HG03354 (cell line): Measurements from ENCODE around the gene RFNG.
A peak's percentile ranks its signal among the peaks of the same experiment; 100 is the strongest.

Experiments used
- ATAC-seq: cut with Tn5 transposase; IDR thresholded peaks from one replicate; pipeline ENCODE4 v1.9.1; 2021; ENCODE audit warnings: mild to moderate bottlenecking; ENCODE audit not compliant: unreplicated experiment, poor library complexity, severe bottlenecking

Gene RFNG

DNA sequence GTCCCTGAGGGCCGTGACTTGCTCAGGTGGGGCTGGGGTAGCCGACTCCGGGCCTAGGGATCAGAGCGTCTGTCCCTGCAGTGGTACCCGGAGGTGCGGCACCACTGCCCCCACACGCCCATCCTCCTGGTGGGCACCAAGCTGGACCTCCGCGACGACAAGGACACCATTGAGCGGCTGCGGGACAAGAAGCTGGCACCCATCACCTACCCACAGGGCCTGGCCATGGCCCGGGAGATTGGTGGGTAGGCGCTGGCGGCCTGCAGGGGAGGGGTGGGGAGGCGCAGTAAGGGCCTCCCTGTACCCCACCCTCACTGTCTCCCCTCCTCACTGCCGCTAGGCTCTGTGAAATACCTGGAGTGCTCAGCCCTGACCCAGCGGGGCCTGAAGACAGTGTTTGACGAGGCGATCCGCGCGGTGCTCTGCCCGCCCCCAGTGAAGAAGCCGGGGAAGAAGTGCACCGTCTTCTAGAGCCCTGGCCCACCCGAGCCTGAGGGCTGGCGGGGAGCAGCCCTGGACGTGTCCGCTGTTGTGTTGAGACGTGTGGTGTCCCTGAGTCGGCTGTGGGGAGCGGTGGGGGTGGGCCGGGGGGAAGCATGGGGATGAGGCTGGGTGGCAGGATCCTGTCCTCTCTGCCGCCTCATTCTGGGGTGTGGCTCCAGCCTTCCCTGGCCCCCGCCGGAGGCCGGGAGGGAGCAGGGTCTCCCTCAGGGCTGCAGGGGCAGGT lies 18.1 kb downstream of the RFNG start:
- no peak for ATAC-seq

DNA sequence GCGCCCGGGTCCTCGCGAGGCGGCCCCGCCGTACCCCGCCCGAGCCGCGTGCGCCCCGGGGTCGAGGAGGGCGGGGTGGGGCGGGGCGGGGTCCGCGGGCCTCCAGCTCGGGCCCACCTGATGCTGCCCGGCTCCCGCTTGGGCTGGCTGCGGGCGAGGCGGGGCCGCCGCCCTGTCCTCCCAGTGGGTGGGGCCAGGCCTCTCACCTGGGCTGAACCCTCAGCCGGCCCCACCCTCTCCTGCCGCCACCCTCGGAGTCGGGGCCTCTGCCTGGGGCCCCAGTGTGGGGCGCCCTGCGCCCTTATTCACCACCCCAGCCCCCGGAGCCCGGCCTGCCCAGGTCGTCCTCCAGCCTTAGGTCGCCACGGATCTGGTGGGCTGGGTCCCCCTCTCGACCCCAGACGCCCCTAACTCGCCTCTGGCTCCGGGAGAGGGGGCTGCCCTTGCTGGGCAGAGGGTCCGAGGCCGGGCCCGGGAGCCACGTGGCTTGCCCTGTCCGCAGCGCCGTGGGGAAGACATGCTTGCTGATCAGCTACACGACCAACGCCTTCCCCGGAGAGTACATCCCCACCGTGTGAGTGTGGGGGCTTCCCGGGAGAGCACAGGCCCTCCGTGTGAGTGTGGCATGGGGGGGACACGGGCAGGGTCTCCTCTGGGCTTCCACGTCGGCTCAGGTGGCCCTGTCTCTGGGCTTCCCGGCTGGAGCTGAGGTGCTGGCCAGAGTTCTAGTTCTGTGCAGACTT lies 19.6 kb downstream of the RFNG start:
- no peak for ATAC-seq

DNA sequence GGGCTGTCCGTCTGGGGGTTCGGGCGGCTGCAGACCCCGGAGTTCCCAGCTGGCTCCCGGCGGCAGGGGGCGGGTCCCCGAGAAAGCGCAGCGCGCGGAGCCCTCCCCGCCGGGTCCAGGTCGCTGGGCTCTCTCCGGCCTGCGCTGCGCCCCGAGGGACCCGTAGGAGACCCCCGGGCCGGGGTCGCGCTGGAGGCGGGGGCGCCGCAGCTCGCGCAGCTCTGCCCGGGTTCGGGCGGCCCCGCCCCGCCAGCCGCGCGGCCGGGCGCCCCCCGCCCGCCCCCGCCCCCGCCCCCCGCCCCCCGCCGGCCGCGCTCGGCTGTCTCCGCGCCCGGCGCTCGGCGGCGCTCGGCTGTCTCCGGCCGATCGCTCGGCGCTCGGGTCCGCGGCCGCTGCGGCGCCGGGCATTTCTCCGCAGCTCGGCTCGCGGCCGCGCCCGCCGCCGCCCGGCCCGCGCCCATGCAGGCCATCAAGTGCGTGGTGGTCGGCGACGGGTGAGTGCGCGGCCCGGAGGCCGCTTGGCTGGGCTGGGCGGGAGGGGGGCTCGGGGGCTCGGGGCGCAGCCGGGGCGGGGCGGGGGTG lies 20.2 kb downstream of the RFNG start, which contains the start of gene RAC3:
Gene RAC3, plus strand, starts transcription at position 376 of the 582 bp plus-strand sequence. Its CDS starts 84 bp downstream, at position 460.
- no peak for ATAC-seq

DNA sequence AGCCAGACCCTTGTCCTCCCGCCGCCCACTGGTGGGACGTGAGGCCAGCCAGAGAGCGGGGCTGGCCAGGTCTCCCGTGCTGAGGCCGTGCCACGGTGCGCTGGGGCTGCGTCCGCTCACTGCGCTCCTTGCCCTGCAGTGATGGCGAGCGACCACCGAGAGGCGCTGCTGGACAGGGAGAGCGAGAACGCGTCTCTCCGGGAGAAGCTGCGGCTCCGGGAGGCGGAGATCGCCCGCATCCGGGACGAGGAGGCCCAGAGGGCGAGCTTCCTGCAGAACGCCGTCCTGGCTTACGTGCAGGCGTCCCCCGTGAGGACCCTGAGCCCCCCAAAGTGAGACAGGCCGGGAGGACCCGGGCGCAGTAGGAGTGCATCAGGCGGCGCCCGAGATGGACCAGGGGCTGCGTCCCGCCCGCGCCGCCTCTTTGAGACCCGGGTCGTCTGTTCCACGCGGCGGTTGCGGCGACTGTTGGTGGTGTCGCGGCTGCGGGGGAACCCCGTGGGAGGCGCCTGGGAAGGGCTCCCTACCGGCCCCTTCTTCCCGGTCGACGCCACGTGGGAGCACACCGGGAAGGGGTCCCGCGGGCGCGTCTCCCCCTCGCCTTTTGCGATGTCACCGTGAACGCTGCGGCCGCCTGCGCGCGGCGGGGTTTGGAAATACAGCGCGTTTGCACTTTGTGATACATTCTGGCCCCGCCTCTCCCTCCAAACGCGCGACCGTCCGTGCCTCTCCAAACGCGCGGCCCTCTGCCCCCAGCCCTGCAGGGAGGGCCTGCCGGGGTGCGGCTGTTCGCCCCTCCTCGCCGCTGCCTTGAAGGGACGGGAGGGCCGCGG lies 20.9 kb downstream of the RFNG start:
- ATAC-seq, result peak; percentile 55

DNA sequence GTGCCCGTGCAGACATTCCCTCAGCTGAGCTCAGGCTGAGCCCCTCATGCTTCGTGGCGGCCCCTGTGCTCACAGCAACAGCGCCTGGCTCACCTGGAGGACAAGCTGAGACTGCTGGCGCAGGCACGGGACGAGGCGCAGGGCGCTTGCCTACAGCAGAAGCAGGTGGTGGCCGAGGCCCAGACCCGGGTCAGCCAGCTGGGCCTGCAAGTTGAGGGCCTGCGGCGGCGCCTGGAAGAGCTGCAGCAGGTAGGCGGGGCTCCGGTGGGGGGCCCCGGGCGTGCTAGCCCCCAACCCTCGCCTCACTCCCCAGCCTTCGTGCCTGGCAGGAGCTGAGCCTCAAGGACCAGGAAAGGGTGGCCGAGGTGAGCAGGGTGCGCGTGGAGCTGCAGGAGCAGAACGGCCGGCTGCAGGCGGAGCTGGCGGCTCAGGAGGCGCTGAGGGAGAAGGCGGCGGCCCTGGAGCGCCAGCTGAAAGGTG lies 21.6 kb downstream of the RFNG start:
- ATAC-seq, result no peak

DNA sequence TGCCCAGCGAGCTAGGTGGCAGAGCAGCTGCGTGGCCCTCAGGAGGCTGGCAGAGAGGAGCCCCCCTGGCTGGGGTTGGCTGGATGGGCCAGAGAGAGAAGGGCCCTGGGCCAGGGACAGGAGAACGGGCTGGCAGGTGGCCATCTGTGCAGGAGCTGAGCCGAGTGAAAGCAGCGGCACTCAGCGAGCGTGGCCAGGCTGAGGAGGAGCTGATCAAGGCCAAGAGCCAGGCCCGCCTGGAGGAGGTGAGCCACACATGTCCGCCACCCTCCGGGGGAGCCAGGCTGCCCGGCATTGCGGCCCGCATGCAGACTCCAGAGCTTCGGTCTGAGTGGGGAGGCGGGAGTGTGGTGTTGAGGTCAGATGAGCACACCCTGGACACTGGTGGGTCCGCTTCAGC lies 22.2 kb downstream of the RFNG start:
- ATAC-seq, result no peak

DNA sequence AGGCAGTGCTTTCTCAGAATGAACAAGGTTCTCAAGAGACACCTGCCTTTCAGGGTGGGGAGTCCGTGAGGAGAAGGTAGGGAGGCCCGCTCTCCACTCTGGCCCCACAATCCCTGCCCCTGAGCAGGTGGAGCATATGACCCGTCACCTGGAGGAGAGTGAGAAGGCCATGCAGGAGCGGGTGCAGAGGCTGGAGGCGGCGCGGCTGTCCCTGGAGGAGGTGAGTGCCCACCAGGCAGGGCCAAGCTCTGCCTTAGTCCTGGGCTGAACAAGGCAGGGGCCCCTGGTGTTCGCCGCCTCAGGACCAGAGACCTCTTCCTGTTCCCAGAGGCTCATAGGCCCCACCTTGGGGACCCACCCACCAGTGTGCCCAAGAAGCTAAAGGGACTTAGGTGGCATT lies 22.6 kb downstream of the RFNG start:
- no peak for ATAC-seq

DNA sequence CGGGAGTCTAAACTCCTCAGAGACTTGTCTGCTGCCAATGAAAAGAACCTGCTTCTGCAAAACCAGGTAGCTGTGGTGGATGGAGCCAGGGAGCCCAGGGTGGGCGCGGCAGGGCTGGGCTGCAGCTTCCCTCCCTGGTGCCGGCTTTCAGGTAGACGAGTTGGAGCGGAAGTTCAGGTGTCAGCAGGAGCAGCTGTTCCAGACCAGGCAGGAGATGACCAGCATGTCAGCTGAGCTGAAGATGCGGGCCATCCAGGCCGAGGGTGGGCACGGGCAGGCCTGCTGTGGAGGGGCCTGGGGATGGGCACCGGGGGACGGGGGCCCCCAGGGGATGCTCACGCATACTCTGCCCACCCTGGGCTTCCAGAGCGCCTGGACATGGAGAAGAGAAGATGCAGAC lies 23.4 kb downstream of the RFNG start:
- no peak for ATAC-seq

DNA sequence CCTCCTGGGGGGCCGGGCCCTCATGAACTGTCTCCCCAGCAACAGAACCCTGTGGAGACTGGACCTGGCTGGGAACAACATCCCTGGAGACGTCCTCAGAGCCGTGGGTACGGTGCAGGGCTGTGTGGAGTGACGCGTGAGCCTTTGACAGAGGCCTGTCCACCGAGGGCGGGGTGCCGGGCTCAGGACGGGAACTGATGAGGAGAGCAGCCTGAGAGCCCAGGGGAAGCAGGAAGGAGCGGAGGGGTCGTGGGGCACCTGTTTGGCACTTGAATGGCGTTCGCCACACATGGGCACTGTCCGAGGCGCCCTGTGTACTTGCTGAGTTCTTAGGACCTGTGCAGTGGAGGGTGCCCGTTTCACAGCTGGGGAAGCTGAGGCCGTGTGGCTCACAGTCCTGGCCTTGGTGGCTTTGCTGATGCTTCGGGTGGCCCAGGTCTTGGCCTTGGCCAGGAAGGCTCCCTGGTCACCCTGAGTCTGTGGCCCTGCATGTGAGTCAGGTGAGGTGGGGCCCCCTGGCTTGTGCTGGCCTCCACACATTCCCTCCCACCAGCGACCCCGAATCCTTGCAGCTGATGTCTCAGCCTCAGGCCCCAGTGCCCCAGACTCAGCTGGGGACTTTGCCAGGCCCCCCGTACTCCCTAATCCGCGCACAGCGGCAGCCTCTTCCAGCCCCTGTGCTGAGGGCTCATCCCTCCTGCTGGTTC lies 26.1 kb downstream of the RFNG start:
- ATAC-seq, result no peak

DNA sequence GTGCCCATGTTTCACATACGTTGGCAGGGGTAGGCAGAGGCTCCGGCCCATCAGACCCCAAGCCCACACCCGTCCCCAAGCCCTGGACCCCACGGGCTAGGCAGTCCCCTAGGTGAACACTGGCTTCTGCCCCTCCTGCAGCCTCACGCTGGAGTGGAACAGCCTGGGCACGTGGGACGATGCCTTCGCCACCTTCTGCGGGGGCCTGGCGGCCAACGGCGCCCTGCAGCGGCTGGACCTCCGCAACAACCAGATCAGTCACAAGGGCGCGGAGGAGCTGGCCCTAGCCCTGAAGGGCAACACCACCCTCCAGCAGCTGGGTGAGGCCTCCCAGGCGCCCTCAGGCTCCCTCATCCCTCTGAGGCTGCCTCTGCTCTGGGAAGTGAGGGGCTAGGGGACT lies 26.8 kb downstream of the RFNG start:
- ATAC-seq, result no peak

DNA sequence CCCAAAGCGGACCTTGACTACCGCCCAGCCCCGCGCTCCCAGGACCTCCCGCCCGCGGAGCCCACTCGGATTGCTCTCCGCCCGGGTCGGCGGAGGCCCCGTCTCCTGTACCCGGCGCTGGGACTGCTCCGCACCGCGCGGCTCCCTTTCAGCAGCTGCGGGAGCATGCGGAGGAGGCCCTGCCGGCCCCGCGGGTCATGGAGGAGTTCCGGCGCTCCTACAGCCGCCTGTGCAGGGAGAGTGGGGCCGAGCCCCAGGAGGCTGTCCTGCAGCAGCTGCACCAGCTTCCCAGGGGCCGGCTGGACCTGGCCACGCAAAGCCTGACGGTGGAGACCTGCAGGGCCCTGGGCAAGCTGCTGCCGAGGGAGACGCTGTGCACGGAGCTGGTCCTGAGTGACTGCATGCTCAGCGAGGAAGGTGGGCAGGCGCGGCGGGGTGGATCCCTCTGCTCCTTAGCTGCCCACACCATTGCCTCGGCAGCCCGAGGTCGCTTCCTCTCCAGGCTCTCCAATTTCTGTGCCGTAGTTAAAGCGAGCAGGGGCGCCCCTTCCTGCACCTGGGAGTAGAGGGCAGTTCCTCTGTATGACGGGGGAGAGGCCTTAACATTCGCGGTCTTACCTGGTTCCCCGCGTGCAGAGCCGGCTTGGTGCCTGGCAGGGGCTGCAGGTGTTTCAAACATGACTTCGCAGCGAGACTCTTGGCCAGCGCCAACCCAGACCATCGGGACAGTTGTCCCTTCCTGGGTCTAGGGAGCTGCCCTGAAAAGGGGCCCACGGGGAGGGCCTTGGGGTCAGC lies 28.0 kb downstream of the RFNG start:
- ATAC-seq, result peak; percentile 8

DNA sequence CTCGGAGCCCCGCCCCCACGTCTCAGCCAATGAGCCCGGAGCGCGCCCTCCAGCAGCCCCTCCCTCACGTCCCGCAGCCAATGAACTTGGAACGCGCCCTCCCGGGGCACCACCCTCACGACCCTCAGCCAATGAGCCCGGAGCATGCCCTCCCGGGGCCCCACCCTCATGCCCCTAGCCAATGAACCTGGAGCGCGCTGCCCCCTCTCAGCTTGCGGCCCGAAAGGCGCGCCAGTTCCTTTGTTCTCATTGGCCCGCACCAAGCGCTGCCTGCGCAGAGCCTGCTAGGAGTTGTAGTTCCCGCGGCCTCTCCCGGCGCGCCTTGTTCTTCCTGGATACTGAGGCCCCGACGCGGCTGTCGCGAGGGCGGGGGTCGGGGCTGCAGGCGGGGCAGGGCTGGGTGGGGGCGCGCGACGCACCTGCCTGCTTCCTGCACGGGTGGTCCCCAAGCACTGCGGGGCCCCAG lies 28.6 kb downstream of the RFNG start, which contains the start of gene LRRC45:
Gene LRRC45, plus strand, starts transcription at position 325 of the 466 bp plus-strand sequence. CDS start 339 bp downstream, outside the sequence.
- peak; percentile 89 for ATAC-seq

DNA sequence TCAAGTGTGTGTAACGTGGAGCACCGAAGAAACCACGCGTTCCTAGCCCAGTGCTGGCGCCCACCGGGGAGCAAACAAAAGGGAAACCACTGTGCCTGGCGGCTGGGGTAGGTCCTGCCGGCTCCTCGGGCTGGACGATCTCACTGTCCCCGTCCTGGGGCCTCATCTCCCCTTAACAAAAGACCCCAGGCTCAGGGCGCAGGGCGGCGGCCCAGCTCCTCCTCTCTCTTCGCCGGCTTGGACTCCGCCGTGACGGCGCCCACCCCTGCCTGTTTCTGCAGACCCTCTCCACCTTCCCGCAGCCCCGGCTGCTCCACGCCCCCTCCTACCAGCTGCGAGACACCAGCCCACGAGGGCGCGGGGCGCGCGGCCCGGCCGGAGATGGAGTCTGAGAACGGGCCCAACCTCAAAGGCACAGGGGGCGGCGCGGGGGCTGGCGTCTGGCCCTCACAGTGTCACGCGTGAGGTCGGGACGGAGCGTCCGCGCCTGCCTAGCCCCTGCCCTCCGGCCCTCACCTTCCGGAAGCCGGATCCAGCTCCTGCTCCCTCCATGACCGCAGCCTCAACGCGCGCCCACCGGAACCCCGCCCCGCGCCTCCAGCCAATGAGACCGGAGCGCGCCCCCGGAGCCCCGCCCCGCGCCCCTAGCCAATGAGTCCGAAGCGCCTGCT lies 29.2 kb downstream of the RFNG start, which contains the start of gene CENPX:
Gene CENPX, minus strand, starts transcription at position 569 of the 671 bp plus-strand sequence. Its CDS starts 17 bp downstream, at position 552.
- no peak for ATAC-seq

DNA sequence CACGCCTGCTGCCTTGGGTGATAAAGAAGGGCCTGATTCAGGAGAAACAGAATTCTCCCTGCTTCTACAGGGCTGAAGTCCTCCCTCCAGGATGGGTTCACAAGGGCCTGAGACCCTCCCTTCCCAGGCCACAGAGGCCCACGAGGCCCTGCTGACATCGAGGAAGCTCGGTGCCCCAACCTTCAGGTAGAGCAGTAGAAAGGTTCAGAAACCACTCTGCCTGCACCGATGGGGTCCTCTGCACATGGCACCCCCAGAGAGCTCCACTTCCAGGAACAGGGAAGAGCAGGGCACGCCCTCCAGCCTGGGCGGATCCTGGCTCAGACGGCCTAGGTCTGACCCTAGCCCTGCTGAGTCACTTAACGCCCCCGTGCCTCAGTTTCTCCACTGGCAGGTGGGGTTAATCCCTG lies 29.7 kb downstream of the RFNG start:
- ATAC-seq, result no peak

DNA sequence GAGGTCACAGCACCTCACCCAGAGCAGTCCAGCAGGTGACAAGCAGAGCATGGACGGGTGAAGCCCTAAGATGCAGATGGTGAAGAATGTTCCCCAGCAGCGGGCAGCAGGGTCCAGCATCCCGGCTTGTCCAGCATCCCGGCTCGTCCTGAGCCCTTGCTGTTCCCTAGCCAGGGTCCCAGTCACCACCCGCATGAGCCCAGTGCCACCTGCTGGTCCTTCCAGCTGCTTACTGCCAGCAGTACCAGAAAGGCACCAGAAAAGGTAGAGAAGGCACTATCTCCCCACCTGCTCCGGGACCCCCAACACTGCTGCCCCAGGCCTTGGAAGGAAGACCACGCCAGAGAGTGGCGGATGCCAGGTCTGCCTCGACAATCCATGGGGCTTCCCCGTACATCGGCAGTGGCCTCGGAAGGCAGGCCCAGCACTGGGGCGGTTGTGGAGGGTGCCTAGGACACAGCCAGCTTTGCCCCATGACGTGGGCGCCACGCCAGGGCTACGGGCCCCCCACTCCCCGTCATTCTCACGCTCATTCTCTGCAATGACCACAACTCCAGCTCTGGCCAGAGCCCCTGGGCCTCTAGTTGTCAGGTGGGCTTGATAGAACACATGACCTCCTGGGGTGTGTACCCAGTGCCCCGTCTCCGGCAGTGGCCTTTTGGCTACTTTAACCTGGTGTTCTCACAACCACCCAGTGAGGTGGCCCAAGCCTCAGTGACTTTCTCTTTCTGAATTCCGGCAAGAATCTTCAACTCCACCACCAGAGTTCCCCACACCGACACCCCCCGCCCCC lies 30.3 kb downstream of the RFNG start:
- no peak for ATAC-seq

DNA sequence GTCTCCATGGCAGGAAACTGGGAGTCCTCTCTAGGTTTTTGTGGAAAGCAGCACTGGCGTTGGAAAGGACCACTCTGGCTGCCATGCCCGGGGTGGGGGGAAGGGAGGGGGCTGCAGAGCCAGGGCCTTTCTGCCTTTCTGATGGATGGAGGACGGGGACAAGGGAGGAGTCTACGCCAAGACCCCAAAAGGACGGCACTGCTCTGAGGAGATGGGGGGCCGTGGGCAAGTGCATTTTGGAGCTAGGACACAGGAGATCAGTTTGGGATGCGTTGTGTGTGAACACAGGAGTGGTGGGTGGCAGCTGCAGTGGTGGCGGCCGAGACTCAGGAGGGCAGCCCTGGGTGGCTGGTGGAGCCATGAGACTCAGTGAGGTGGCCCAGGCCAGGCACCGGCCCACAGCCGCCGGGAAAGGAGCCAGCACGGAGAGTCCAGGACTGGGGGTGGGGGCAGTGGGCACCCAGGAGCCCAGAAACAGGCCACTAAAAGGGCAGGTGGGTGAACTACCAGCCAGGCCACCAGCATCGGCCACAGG lies 31.0 kb downstream of the RFNG start:
- ATAC-seq, result no peak
